A549 (cell line): ENCODE results near the gene CR1. TPM values are rescaled to one million over a fixed set of nuclear protein-coding genes. Genes with fewer than 3 reads are reported as not detected.

ENCODE experiments used
- ATAC-seq, 2 experiments: fragments of 200-7000 bp in 1 of 2; fragments of >200 bp in 1 of 2; cut with Nextera tagmentation in 1 of 2; cut with Tn5 transposase in 1 of 2; 3 replicates each; pipeline versions ENCODE4 v1.8.0 to v1.9.1; 2018 to 2020; ENCODE audit warnings: mild to moderate bottlenecking in 1 of 2, moderate library complexity in 1 of 2
- CTCF ChIA-PET: fragments of 300-600 bp; sonication (Branson Sonifier 250); formaldehyde crosslinking; extraction: SDS; loops from one replicate; lab custom pipeline; 2021; ENCODE audit warnings: antibody characterized with exemption, inconsistent platforms; lab: Yijun Ruan, JAX
- POLR2A ChIA-PET: fragments of 350-600 bp; formaldehyde crosslinking; extraction: SDS; loops from one replicate; lab custom pipeline; 2021; ENCODE audit warnings: antibody characterized with exemption, inconsistent platforms; lab: Yijun Ruan, JAX
- DNase-seq, 2 experiments: peaks; one replicate each; pipeline versions ENCODE4 v3.0.0 to v3.0.0-alpha.2; 2011 to 2016; ENCODE audit warnings: low read depth in 1 of 2, low spot score in 1 of 2
- FAIRE-seq: peaks from 2 replicates; lab custom pipeline; 2011; peaks lifted over from hg19 to GRCh38; lab: Jason Lieb, UNC
- H3K27ac ChIP-seq, 2 experiments: fragments of >200 bp; sonication (Bioruptor Twin); formaldehyde crosslinking; 3 replicates each; pipeline ENCODE4 v1.5.1; 2016 to 2017
- H3K4me1 ChIP-seq: fragments of >200 bp; sonication (Bioruptor Twin); formaldehyde crosslinking; 3 replicates; pipeline ENCODE4 v1.6.1; 2016
- H3K4me2 ChIP-seq: fragments of >200 bp; sonication (Bioruptor Twin); formaldehyde crosslinking; 3 replicates; pipeline ENCODE4 v1.6.1; 2016
- H3K4me3 ChIP-seq: fragments of >200 bp; sonication (Bioruptor Twin); formaldehyde crosslinking; 3 replicates; pipeline ENCODE4 v1.5.1; 2016
- H3K9me3 ChIP-seq: fragments of >200 bp; sonication (Bioruptor Twin); formaldehyde crosslinking; 3 replicates; pipeline ENCODE4 v1.6.1; 2016
- BHLHE40 ChIP-seq: IDR thresholded peaks from 2 replicates; pipeline ENCODE4 v1.6.1; 2012; ENCODE audit warnings: low read depth, low read length, inconsistent platforms
- CBX2 ChIP-seq: fragments of 200-600 bp; sonication (generic); IDR thresholded peaks from 2 replicates; pipeline ENCODE4 v1.6.1; 2016; ENCODE audit warnings: low read depth, mild to moderate bottlenecking, borderline replicate concordance
- CHD2 ChIP-seq: fragments of 150-350 bp; IDR thresholded peaks from 2 replicates; pipeline ENCODE4 v1.6.1; 2014; ENCODE audit warnings: low read length; ENCODE audit not compliant: partially characterized antibody
- CHD4 ChIP-seq: fragments of 200-600 bp; sonication (generic); IDR thresholded peaks from 2 replicates; pipeline ENCODE4 v1.6.1; 2016; ENCODE audit warnings: antibody characterized with exemption, mild to moderate bottlenecking, borderline replicate concordance
- FOSB ChIP-seq: fragments of 250-450 bp; sonication (Bioruptor Pico); IDR thresholded peaks from 2 replicates; pipeline ENCODE4 v1.5.0; 2020; ENCODE audit warnings: mild to moderate bottlenecking, moderate library complexity
- FOSL2 ChIP-seq, 2 experiments: fragments of 450-650 bp in 1 of 2; fragments of >200 bp in 1 of 2; sonication (Bioruptor Twin) in 1 of 2; formaldehyde crosslinking; IDR thresholded peaks; 2 replicates each; pipeline versions ENCODE4 v1.5.0 to v1.6.1; 2016 to 2020; ENCODE audit warnings: mild to moderate bottlenecking in 1 of 2, moderate library complexity in 1 of 2
- GATA3 ChIP-seq: IDR thresholded peaks from 2 replicates; pipeline ENCODE4 v1.6.1; 2012; ENCODE audit warnings: borderline replicate concordance
- HDAC2 ChIP-seq: fragments of 200-600 bp; sonication (generic); IDR thresholded peaks from 2 replicates; pipeline ENCODE4 v1.6.1; 2016
- HEYL ChIP-seq: fragments of 250-450 bp; sonication (Bioruptor Pico); IDR thresholded peaks from 2 replicates; pipeline ENCODE4 v1.8.0; 2021; ENCODE audit warnings: mild to moderate bottlenecking, moderate library complexity
- HOXA7 ChIP-seq: fragments of 250-450 bp; sonication (Bioruptor Pico); IDR thresholded peaks from 2 replicates; pipeline ENCODE4 v1.5.0; 2020; ENCODE audit warnings: mild to moderate bottlenecking, moderate library complexity
- HOXB13 ChIP-seq: fragments of 250-450 bp; sonication (Bioruptor Pico); IDR thresholded peaks from 2 replicates; pipeline ENCODE4 v1.5.0; 2020; ENCODE audit warnings: low read depth, mild to moderate bottlenecking, moderate library complexity
- JUNB ChIP-seq: fragments of >200 bp; sonication (Bioruptor Twin); formaldehyde crosslinking; IDR thresholded peaks from 2 replicates; pipeline ENCODE4 v1.6.1; 2016
- KDM1A ChIP-seq: fragments of 200-600 bp; sonication (generic); IDR thresholded peaks from 2 replicates; pipeline ENCODE4 v1.6.1; 2016; ENCODE audit warnings: low read depth, mild to moderate bottlenecking
- KDM5A ChIP-seq: fragments of 200-600 bp; sonication (generic); IDR thresholded peaks from 2 replicates; pipeline ENCODE4 v1.6.1; 2016; ENCODE audit warnings: antibody characterized with exemption, mild to moderate bottlenecking
- MAZ ChIP-seq: fragments of 150-350 bp; IDR thresholded peaks from 2 replicates; pipeline ENCODE4 v1.6.1; 2014; ENCODE audit warnings: antibody characterized with exemption, low read depth, low read length, borderline replicate concordance
- POLR2A ChIP-seq: IDR thresholded peaks from 2 replicates; pipeline ENCODE4 v1.6.1; 2012; ENCODE audit warnings: mild to moderate bottlenecking, low read length
- POLR2AphosphoS2 ChIP-seq: conservative IDR thresholded peaks from 2 replicates; pipeline ENCODE4 v1.6.1; 2012; ENCODE audit warnings: low read length, improper control_type of control experiment, inconsistent platforms
- RNF2 ChIP-seq: fragments of 200-600 bp; sonication (generic); IDR thresholded peaks from 2 replicates; pipeline ENCODE4 v1.6.1; 2016; ENCODE audit warnings: low read depth, mild to moderate bottlenecking, antibody characterized with exemption, moderate library complexity, borderline replicate concordance
- TP53 ChIP-seq: fragments of 250-450 bp; sonication (Bioruptor Pico); IDR thresholded peaks from 2 replicates; pipeline ENCODE4 v1.5.0; 2021; ENCODE audit warnings: mild to moderate bottlenecking, moderate library complexity
- ZC3H11A ChIP-seq: fragments of 450-650 bp; IDR thresholded peaks from 2 replicates; pipeline ENCODE4 v1.6.1; 2014; ENCODE audit warnings: antibody characterized with exemption, mild to moderate bottlenecking
- ZFP36 ChIP-seq: fragments of 450-650 bp; IDR thresholded peaks from 2 replicates; pipeline ENCODE4 v1.6.1; 2014; ENCODE audit warnings: borderline replicate concordance; ENCODE audit not compliant: partially characterized antibody
- ZNF302 ChIP-seq: fragments of 250-450 bp; sonication (Bioruptor Pico); IDR thresholded peaks from 2 replicates; pipeline ENCODE4 v1.9.0; 2021; ENCODE audit warnings: inconsistent platforms, mild to moderate bottlenecking, moderate library complexity
- WGBS: methylation state at CpG from one replicate; pipeline ENCODE4 v1.1.6; 2017; ENCODE audit errors: missing lambda C conversion rate; 5-methylcytosine and 5-hydroxymethylcytosine counted together
- polyA plus RNA-seq, 4 experiments: library from polyadenylated mRNA; depleted of rRNA in 3 of 4; stranded (reverse); fragments of >200 nt; fragmentation: RNase III in 1 of 4; extraction: RNeasy Plus Mini Kit Qiagen cat#74134 plus additional on column Dnase treatment in 1 of 4; gene quantifications; 2 replicates in 3 of 4; 3 replicates in 1 of 4; pipeline ENCODE4 v1.2.3, GENCODE V29; 2011 to 2017
- TF ChIP-seq, protein P1 (sequence below): fragments of 250-450 bp; sonication (Bioruptor Pico); IDR thresholded peaks from 2 replicates; pipeline ENCODE4 v1.5.0; 2021; ENCODE audit warnings: mild to moderate bottlenecking, moderate library complexity, borderline replicate concordance
- TF ChIP-seq, protein P2 (sequence below): fragments of 250-450 bp; sonication (Bioruptor Pico); IDR thresholded peaks from 2 replicates; pipeline ENCODE4 v1.5.0; 2020; ENCODE audit warnings: low read depth, mild to moderate bottlenecking, moderate library complexity
- TF ChIP-seq, protein P3 (sequence below): IDR thresholded peaks from 2 replicates; pipeline ENCODE4 v1.6.1; 2012
- TF ChIP-seq, protein P4 (sequence below): fragments of 150-350 bp; IDR thresholded peaks from 2 replicates; pipeline ENCODE4 v1.6.1; 2014; ENCODE audit warnings: low read depth, mild to moderate bottlenecking, low read length

CR1 gene
- polyA plus RNA-seq, 2 of the 4 experiments (the other 2 are of a cell fraction) = not detected

DNA sequence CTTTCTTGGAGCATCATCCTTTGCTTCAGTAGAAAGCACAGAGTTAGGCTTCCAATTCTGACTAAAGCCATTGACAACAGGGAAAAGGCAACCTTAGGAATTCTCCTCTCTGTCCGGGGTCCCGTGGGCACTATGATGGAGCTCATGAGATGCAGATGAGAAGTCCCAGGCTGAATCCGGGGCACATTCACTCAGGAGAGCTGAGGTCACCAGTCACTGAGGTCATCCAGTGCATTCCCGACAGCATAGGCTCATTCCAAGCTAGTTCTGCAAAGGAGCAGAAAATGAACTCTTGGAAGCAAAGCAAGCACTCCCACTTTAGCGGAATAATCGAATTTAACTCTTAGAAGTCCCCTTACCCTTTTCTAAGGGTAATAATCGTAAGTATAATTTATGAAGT is 6.8 kb downstream of the CR1 start:
- no peak for FAIRE-seq
- Histone ChIP-seq H3K4me2 (no peak overlapping the region), H3K4me1 (no peaks in the 10 kb centered on the region), H3K4me3 (no peak overlapping the region), H3K27ac (no peak overlapping the region), H3K9me3 (no peaks in the 10 kb centered on the region)
- 11% methylated on average over 7 of the region's 7 CpGs for WGBS
- no peak for DNase-seq
- POLR2A ChIA-PET = no interaction called here
- TF ChIP-seq JUNB (no peak), HOXB13 (CRISPR knock-in tag) (no peak)
- ATAC-seq = no peak; a peak in 1 of 6 replicates
- CTCF ChIA-PET = interaction anchor here (0.8 to 2.1 kb wide), 4 partner anchors 16 to 418 kb away, joined by 3 to 7 read pairs (median 4); no protein-coding TSS in a partner anchor

DNA sequence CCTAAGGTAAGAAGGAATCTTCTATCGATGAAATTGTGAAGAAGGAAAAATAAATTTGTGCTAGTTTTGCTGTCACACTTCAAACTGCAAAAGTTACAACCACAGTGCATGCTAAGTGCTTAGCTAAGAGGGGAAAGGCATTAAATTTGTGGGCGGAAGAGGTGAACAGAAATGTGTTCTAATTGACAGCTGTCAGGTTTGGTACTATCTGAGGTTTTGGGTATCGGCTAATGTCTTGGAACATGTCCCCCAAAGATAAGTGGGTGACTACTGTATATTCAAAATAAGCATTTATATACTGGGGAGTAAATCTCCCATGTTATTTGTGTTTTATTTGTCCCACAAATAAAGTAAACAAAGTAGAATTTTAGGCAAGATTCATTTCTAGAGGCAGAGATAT is 8.0 kb downstream of the CR1 start:
- no peak overlapping the region for H3K4me2 ChIP-seq
- no peak overlapping the region for H3K27ac ChIP-seq
- no peak for DNase-seq
- no peak for ATAC-seq
- CTCF ChIA-PET = no interaction called here
- WGBS = 43% methylated on average over 3 of the region's 3 CpGs
- no peak for FAIRE-seq
- H3K9me3 ChIP-seq = no peaks in the 10 kb centered on the region
- no peaks in the 10 kb centered on the region for H3K4me1 ChIP-seq
- TF ChIP-seq, protein P1, sequence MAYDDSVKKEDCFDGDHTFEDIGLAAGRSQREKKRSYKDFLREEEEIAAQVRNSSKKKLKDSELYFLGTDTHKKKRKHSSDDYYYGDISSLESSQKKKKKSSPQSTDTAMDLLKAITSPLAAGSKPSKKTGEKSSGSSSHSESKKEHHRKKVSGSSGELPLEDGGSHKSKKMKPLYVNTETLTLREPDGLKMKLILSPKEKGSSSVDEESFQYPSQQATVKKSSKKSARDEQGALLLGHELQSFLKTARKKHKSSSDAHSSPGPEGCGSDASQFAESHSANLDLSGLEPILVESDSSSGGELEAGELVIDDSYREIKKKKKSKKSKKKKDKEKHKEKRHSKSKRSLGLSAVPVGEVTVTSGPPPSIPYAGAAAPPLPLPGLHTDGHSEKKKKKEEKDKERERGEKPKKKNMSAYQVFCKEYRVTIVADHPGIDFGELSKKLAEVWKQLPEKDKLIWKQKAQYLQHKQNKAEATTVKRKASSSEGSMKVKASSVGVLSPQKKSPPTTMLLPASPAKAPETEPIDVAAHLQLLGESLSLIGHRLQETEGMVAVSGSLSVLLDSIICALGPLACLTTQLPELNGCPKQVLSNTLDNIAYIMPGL (CRISPR knock-in tag) = no peak
- TF ChIP-seq FOSB (CRISPR knock-in tag) (no peak), KDM1A (no peak), CHD4 (no peak), ZNF302 (no peak), POLR2A (no peak), GATA3 (no peak)
- TF ChIP-seq, protein P2, sequence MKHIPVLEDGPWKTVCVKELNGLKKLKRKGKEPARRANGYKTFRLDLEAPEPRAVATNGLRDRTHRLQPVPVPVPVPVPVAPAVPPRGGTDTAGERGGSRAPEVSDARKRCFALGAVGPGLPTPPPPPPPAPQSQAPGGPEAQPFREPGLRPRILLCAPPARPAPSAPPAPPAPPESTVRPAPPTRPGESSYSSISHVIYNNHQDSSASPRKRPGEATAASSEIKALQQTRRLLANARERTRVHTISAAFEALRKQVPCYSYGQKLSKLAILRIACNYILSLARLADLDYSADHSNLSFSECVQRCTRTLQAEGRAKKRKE = no peak
- TF ChIP-seq, all 56 proteins: peak for 0
- POLR2A ChIA-PET = no interaction called here
- no peak overlapping the region for H3K4me3 ChIP-seq

DNA sequence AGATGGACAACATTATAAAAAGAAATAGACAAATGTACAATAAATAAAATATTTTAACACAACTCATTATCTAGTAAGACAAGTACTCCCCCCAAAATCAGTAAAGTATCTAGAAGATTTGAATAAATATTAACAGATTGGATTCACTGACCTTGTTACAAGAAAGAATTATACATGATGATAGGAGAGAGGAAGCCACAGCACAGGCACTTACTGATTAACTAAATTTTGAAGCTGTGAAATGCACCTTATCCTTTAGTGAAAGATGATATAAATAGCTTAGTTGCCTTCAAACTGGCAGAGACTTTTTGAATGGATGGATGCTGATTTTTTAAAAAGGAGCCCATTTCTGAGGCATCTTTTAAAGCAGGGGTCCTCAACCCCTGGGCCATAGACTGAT is 8.5 kb downstream of the CR1 start:
- TF ChIP-seq TP53 (CRISPR knock-in tag) = no peak
- no peak for TF ChIP-seq RNF2
- TF ChIP-seq, protein P3, sequence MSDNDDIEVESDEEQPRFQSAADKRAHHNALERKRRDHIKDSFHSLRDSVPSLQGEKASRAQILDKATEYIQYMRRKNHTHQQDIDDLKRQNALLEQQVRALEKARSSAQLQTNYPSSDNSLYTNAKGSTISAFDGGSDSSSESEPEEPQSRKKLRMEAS = no peak
- TF ChIP-seq ZFP36 = no peak
- no peak for TF ChIP-seq HOXA7 (CRISPR knock-in tag)
- no peak for TF ChIP-seq ZC3H11A
- TF ChIP-seq BHLHE40 = no peak
- no peak for TF ChIP-seq CBX2
- no peak for TF ChIP-seq POLR2AphosphoS2
- no peak for TF ChIP-seq KDM5A
- TF ChIP-seq HEYL (CRISPR knock-in tag) = no peak
- no peak for TF ChIP-seq HDAC2
- TF ChIP-seq, protein P4, sequence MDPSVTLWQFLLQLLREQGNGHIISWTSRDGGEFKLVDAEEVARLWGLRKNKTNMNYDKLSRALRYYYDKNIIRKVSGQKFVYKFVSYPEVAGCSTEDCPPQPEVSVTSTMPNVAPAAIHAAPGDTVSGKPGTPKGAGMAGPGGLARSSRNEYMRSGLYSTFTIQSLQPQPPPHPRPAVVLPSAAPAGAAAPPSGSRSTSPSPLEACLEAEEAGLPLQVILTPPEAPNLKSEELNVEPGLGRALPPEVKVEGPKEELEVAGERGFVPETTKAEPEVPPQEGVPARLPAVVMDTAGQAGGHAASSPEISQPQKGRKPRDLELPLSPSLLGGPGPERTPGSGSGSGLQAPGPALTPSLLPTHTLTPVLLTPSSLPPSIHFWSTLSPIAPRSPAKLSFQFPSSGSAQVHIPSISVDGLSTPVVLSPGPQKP = no peak
- no peak for TF ChIP-seq FOSB (CRISPR knock-in tag)
- TF ChIP-seq FOSL2 (IDR thresholded peaks at IDR 0.05) = no peak
- no peak for TF ChIP-seq FOSL2 (CRISPR knock-in tag; IDR thresholded peaks at IDR 0.05)
- TF ChIP-seq, protein P1 (CRISPR knock-in tag) = no peak
- no peak for TF ChIP-seq CHD2
- TF ChIP-seq MAZ = no peak
- TF ChIP-seq CHD4 = no peak
- no peak for ATAC-seq
- ChIA-PET CTCF (interaction anchor here (0.7 kb wide), 1 partner anchor 965 kb away, joined by 3 read pairs; no protein-coding TSS in a partner anchor), POLR2A (no interaction called here)
- no peak overlapping the region for H3K4me2 ChIP-seq
- no peak overlapping the region for H3K4me3 ChIP-seq
- H3K4me1 ChIP-seq = no peaks in the 10 kb centered on the region
- no peak for FAIRE-seq
- H3K9me3 ChIP-seq = no peaks in the 10 kb centered on the region
- no peak overlapping the region for H3K27ac ChIP-seq
- DNase-seq = no peak
